GM23338 (cell line): ENCODE data around the gene CDK14. TPM values are rescaled to one million over a fixed set of nuclear protein-coding genes. Genes with fewer than 3 reads are reported as not detected.

Source experiments
- ATAC-seq: fragments of 200-7000 bp; cut with Tn5 transposase; 3 replicates; pipeline ENCODE4 v1.9.1; 2020
- DNase-seq: peaks from one replicate; pipeline ENCODE4 v3.0.0-alpha.2; 2015; ENCODE audit warnings: low spot score
- H2AFZ ChIP-seq: fragments of 200-600 bp; sonication (generic); 2 replicates; pipeline ENCODE4 v1.8.0; 2016; ENCODE audit warnings: antibody characterized with exemption, mild to moderate bottlenecking, moderate library complexity
- H3F3A ChIP-seq: fragments of 200-600 bp; sonication (generic); replicated peaks from 2 replicates; pipeline ENCODE4 v1.8.0; 2017; ENCODE audit warnings: antibody characterized with exemption, mixed run types, low read depth
- H3K27ac ChIP-seq: fragments of 200-600 bp; sonication (generic); 2 replicates; pipeline ENCODE4 v1.6.1; 2016; ENCODE audit warnings: low read depth
- H3K27me3 ChIP-seq: fragments of 200-600 bp; sonication (generic); 2 replicates; pipeline ENCODE4 v1.8.0; 2016; ENCODE audit warnings: mild to moderate bottlenecking, mixed run types, moderate library complexity; ENCODE audit not compliant: insufficient read depth
- H3K36me3 ChIP-seq: fragments of 200-600 bp; sonication (generic); 2 replicates; pipeline ENCODE4 v1.8.0; 2016; ENCODE audit warnings: mild to moderate bottlenecking; ENCODE audit not compliant: insufficient read depth
- H3K4me1 ChIP-seq: fragments of 200-600 bp; sonication (generic); 2 replicates; pipeline ENCODE4 v1.8.0; 2016; ENCODE audit warnings: mild to moderate bottlenecking, moderate library complexity; ENCODE audit not compliant: insufficient read depth
- H3K4me2 ChIP-seq: fragments of 200-600 bp; sonication (generic); 2 replicates; pipeline ENCODE4 v1.7.1; 2017; ENCODE audit warnings: mixed run types
- H3K4me3 ChIP-seq: fragments of 200-600 bp; sonication (generic); 2 replicates; pipeline ENCODE4 v1.6.1; 2016; ENCODE audit warnings: mixed run types
- H3K79me2 ChIP-seq: fragments of 200-600 bp; sonication (generic); replicated peaks from 2 replicates; pipeline ENCODE4 v1.8.0; 2017; ENCODE audit warnings: mild to moderate bottlenecking; ENCODE audit not compliant: insufficient read depth
- H3K9me2 ChIP-seq: fragments of 200-600 bp; sonication (generic); 2 replicates; pipeline ENCODE4 v1.8.0; 2017; ENCODE audit not compliant: insufficient read depth
- H4K20me1 ChIP-seq: fragments of 200-600 bp; sonication (generic); replicated peaks from 2 replicates; pipeline ENCODE4 v1.8.0; 2017; ENCODE audit warnings: mild to moderate bottlenecking; ENCODE audit not compliant: insufficient read depth
- H3K27ac Mint-ChIP-seq: 2 replicates; pipeline ENCODE4 v1.8.0; 2020; ENCODE audit warnings: inconsistent platforms, mild to moderate bottlenecking, moderate library complexity, mixed read lengths
- H3K27me3 Mint-ChIP-seq: 3 replicates; pipeline ENCODE4 v1.8.0; 2022; ENCODE audit warnings: low read depth, mild to moderate bottlenecking, moderate library complexity, mixed read lengths, inconsistent platforms; ENCODE audit not compliant: insufficient read depth, poor library complexity
- H3K36me3 Mint-ChIP-seq: 3 replicates; pipeline ENCODE4 v1.8.0; 2021; ENCODE audit warnings: low read depth, mild to moderate bottlenecking, inconsistent platforms, moderate library complexity, mixed read lengths
- H3K4me1 Mint-ChIP-seq: 3 replicates; pipeline ENCODE4 v1.8.0; 2020; ENCODE audit warnings: mild to moderate bottlenecking, inconsistent platforms, mixed read lengths
- H3K4me3 Mint-ChIP-seq: 3 replicates; pipeline ENCODE4 v1.8.0; 2021; ENCODE audit warnings: moderate library complexity, mild to moderate bottlenecking, inconsistent platforms, mixed read lengths
- H3K9me3 Mint-ChIP-seq: 3 replicates; pipeline ENCODE4 v1.8.0; 2020; ENCODE audit warnings: moderate library complexity, mild to moderate bottlenecking, inconsistent platforms, mixed read lengths
- CREB1 ChIP-seq: fragments of 250-450 bp; sonication (Bioruptor Pico); IDR thresholded peaks from 2 replicates; pipeline ENCODE4 v1.5.0; 2020; ENCODE audit warnings: low read depth, mild to moderate bottlenecking, moderate library complexity
- EZH2 ChIP-seq: fragments of 200-600 bp; sonication (generic); IDR thresholded peaks from one replicate; pipeline ENCODE4 v1.8.0; 2017; ENCODE audit warnings: antibody characterized with exemption, mild to moderate bottlenecking, low read depth; ENCODE audit not compliant: unreplicated experiment
- EZH2phosphoT487 ChIP-seq: fragments of 200-600 bp; sonication (generic); IDR thresholded peaks from one replicate; pipeline ENCODE4 v1.8.1; 2018; ENCODE audit warnings: antibody characterized with exemption; ENCODE audit not compliant: unreplicated experiment
- JUNB ChIP-seq: IDR thresholded peaks from one replicate; pipeline ENCODE4 v1.6.1; 2016; ENCODE audit warnings: antibody characterized with exemption; ENCODE audit not compliant: unreplicated experiment
- NANOG ChIP-seq: IDR thresholded peaks from 2 replicates; pipeline ENCODE4 v1.6.1; 2016; ENCODE audit warnings: antibody characterized with exemption, borderline replicate concordance
- POLR2AphosphoS5 ChIP-seq: IDR thresholded peaks from 2 replicates; pipeline ENCODE4 v1.6.1; 2016; ENCODE audit warnings: antibody characterized with exemption, low read depth
- STAT1 ChIP-seq: IDR thresholded peaks from one replicate; pipeline ENCODE4 v1.6.1; 2016; ENCODE audit warnings: antibody characterized with exemption; ENCODE audit not compliant: unreplicated experiment
- ZNF114 ChIP-seq: fragments of 250-450 bp; sonication (Bioruptor Pico); IDR thresholded peaks from 2 replicates; pipeline ENCODE4 v1.5.0; 2020; ENCODE audit warnings: mild to moderate bottlenecking, moderate library complexity
- ZNF331 ChIP-seq: fragments of 250-450 bp; sonication (Bioruptor Pico); IDR thresholded peaks from 2 replicates; pipeline ENCODE4 v1.5.0; 2020; ENCODE audit warnings: low read depth, mild to moderate bottlenecking, moderate library complexity
- polyA plus RNA-seq: library from polyadenylated mRNA; unstranded; fragments of >200 nt; fragmentation: Nextera tagmentation; extraction: Ambion mirVana; gene quantifications from 2 replicates; pipeline ENCODE4 v1.2.1, GENCODE V29; 2016
- total RNA-seq: library from RNA; depleted of rRNA; stranded (reverse); fragments of >200 nt; shearing (Covaris generic); gene quantifications from 2 replicates; pipeline ENCODE4 v1.2.3, GENCODE V29; 2014
- TF ChIP-seq, protein P1 (sequence below): fragments of 250-450 bp; sonication (Bioruptor Pico); IDR thresholded peaks from 2 replicates; pipeline ENCODE4 v1.5.0; 2020; ENCODE audit warnings: mild to moderate bottlenecking, moderate library complexity
- TF ChIP-seq, protein P2 (sequence below), 2 experiments: fragments of 200-600 bp in 1 of 2; sonication (generic) in 1 of 2; conservative IDR thresholded peaks; 2 replicates each; pipeline versions ENCODE4 v1.5.1 to v1.6.1; 2016 to 2017; ENCODE audit warnings: antibody characterized with exemption in 2 of 2, low read depth in 2 of 2, mild to moderate bottlenecking in 2 of 2, moderate library complexity in 1 of 2
- TF ChIP-seq, protein P3 (sequence below): IDR thresholded peaks from 2 replicates; pipeline ENCODE4 v1.6.1; 2016; ENCODE audit warnings: antibody characterized with exemption
- TF ChIP-seq, protein P4 (sequence below): IDR thresholded peaks from one replicate; pipeline ENCODE4 v1.6.1; 2018; ENCODE audit warnings: antibody characterized with exemption; ENCODE audit not compliant: unreplicated experiment

Gene CDK14
- total and polyA plus RNA-seq, 2 experiments from 2014 or later, result 11.2 to 24.0 TPM

DNA sequence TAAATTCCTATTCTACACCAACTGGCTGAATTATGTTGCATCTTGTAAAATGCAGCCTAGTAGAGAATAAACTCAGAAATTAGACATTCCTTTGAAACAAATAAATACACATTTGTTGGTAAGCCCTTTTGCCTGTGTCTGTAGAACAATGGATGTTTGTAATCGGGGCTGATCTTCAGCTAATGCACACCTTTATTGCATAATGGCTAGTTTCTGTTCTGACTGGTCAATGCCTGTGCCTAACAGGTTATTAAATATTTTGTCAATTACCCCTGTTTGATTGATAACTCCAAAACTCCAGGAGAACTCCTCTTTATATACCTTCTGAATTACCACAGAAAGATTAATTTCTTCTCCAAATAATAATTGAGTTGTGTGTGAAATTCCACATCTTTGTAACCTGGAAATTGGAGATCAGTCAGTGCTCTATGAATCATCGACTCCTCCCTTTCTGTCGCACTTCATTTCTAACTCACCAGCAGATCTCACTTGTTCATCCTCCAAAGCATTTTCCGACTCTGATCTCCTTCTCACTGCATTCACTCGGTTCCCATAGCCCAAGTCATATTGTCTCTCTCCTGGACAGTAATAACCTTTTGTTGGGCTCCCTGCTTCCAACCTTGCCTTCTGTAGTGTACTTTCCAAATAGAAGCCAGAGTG, 472.1 kb downstream of the CDK14 start:
- TF ChIP-seq JUNB (no peak), NANOG (no peak), EZH2phosphoT487 (no peak), CREB1 (no peak), EZH2 (no peak), STAT1 (no peak), ZNF114 (CRISPR knock-in tag) (no peak), ZNF331 (no peak), POLR2AphosphoS5 (no peak)
- TF ChIP-seq, protein P1, sequence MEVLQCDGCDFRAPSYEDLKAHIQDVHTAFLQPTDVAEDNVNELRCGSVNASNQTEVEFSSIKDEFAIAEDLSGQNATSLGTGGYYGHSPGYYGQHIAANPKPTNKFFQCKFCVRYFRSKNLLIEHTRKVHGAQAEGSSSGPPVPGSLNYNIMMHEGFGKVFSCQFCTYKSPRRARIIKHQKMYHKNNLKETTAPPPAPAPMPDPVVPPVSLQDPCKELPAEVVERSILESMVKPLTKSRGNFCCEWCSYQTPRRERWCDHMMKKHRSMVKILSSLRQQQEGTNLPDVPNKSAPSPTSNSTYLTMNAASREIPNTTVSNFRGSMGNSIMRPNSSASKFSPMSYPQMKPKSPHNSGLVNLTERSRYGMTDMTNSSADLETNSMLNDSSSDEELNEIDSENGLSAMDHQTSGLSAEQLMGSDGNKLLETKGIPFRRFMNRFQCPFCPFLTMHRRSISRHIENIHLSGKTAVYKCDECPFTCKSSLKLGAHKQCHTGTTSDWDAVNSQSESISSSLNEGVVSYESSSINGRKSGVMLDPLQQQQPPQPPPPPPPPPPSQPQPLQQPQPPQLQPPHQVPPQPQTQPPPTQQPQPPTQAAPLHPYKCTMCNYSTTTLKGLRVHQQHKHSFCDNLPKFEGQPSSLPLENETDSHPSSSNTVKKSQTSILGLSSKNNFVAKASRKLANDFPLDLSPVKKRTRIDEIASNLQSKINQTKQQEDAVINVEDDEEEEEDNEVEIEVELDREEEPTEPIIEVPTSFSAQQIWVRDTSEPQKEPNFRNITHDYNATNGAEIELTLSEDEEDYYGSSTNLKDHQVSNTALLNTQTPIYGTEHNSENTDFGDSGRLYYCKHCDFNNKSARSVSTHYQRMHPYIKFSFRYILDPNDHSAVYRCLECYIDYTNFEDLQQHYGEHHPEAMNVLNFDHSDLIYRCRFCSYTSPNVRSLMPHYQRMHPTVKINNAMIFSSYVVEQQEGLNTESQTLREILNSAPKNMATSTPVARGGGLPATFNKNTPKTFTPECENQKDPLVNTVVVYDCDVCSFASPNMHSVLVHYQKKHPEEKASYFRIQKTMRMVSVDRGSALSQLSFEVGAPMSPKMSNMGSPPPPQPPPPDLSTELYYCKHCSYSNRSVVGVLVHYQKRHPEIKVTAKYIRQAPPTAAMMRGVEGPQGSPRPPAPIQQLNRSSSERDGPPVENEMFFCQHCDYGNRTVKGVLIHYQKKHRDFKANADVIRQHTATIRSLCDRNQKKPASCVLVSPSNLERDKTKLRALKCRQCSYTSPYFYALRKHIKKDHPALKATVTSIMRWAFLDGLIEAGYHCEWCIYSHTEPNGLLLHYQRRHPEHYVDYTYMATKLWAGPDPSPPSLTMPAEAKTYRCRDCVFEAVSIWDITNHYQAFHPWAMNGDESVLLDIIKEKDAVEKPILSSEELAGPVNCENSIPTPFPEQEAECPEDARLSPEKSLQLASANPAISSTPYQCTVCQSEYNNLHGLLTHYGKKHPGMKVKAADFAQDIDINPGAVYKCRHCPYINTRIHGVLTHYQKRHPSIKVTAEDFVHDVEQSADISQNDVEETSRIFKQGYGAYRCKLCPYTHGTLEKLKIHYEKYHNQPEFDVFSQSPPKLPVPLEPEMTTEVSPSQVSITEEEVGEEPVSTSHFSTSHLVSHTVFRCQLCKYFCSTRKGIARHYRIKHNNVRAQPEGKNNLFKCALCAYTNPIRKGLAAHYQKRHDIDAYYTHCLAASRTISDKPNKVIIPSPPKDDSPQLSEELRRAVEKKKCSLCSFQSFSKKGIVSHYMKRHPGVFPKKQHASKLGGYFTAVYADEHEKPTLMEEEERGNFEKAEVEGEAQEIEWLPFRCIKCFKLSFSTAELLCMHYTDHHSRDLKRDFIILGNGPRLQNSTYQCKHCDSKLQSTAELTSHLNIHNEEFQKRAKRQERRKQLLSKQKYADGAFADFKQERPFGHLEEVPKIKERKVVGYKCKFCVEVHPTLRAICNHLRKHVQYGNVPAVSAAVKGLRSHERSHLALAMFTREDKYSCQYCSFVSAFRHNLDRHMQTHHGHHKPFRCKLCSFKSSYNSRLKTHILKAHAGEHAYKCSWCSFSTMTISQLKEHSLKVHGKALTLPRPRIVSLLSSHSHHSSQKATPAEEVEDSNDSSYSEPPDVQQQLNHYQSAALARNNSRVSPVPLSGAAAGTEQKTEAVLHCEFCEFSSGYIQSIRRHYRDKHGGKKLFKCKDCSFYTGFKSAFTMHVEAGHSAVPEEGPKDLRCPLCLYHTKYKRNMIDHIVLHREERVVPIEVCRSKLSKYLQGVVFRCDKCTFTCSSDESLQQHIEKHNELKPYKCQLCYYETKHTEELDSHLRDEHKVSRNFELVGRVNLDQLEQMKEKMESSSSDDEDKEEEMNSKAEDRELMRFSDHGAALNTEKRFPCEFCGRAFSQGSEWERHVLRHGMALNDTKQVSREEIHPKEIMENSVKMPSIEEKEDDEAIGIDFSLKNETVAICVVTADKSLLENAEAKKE (CRISPR knock-in tag), result no peak
- TF ChIP-seq, protein P2, sequence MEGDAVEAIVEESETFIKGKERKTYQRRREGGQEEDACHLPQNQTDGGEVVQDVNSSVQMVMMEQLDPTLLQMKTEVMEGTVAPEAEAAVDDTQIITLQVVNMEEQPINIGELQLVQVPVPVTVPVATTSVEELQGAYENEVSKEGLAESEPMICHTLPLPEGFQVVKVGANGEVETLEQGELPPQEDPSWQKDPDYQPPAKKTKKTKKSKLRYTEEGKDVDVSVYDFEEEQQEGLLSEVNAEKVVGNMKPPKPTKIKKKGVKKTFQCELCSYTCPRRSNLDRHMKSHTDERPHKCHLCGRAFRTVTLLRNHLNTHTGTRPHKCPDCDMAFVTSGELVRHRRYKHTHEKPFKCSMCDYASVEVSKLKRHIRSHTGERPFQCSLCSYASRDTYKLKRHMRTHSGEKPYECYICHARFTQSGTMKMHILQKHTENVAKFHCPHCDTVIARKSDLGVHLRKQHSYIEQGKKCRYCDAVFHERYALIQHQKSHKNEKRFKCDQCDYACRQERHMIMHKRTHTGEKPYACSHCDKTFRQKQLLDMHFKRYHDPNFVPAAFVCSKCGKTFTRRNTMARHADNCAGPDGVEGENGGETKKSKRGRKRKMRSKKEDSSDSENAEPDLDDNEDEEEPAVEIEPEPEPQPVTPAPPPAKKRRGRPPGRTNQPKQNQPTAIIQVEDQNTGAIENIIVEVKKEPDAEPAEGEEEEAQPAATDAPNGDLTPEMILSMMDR (conservative IDR thresholded peaks at IDR 0.05; ENCODE audit: low read depth in 2 of 2), result no peak
- TF ChIP-seq, protein P3, sequence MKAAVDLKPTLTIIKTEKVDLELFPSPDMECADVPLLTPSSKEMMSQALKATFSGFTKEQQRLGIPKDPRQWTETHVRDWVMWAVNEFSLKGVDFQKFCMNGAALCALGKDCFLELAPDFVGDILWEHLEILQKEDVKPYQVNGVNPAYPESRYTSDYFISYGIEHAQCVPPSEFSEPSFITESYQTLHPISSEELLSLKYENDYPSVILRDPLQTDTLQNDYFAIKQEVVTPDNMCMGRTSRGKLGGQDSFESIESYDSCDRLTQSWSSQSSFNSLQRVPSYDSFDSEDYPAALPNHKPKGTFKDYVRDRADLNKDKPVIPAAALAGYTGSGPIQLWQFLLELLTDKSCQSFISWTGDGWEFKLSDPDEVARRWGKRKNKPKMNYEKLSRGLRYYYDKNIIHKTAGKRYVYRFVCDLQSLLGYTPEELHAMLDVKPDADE, result no peak
- TF ChIP-seq, protein P4, sequence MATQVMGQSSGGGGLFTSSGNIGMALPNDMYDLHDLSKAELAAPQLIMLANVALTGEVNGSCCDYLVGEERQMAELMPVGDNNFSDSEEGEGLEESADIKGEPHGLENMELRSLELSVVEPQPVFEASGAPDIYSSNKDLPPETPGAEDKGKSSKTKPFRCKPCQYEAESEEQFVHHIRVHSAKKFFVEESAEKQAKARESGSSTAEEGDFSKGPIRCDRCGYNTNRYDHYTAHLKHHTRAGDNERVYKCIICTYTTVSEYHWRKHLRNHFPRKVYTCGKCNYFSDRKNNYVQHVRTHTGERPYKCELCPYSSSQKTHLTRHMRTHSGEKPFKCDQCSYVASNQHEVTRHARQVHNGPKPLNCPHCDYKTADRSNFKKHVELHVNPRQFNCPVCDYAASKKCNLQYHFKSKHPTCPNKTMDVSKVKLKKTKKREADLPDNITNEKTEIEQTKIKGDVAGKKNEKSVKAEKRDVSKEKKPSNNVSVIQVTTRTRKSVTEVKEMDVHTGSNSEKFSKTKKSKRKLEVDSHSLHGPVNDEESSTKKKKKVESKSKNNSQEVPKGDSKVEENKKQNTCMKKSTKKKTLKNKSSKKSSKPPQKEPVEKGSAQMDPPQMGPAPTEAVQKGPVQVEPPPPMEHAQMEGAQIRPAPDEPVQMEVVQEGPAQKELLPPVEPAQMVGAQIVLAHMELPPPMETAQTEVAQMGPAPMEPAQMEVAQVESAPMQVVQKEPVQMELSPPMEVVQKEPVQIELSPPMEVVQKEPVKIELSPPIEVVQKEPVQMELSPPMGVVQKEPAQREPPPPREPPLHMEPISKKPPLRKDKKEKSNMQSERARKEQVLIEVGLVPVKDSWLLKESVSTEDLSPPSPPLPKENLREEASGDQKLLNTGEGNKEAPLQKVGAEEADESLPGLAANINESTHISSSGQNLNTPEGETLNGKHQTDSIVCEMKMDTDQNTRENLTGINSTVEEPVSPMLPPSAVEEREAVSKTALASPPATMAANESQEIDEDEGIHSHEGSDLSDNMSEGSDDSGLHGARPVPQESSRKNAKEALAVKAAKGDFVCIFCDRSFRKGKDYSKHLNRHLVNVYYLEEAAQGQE, result no peak
- Histone ChIP-seq H3K9me2 (0 out of 2 replicates have a peak, but pooled peaks cover 6% of the 10 kb centered on the region), H3K27me3 (no peaks in the 10 kb centered on the region), H3K27ac (no peak overlapping the region), H2AFZ (no peak overlapping the region), H4K20me1 (no peaks in the 10 kb centered on the region), H3K36me3 (no peaks in the 10 kb centered on the region), H3K4me2 (no peak overlapping the region), H3K4me3 (no peak overlapping the region), H3F3A (no peaks in the 10 kb centered on the region), H3K79me2 (no peaks in the 10 kb centered on the region), H3K4me1 (peaks cover 5% of the 10 kb centered on the region; the same call in 1 of the 2 replicates)
- no peaks in the 10 kb centered on the region; the same call in 2 of the 3 replicates for H3K9me3 Mint-ChIP-seq
- peaks cover 12% of the 10 kb centered on the region for H3K4me1 Mint-ChIP-seq
- no peak overlapping the region for H3K4me3 Mint-ChIP-seq
- peaks cover 9% of the 10 kb centered on the region for H3K36me3 Mint-ChIP-seq
- no peaks in the 10 kb centered on the region for H3K27me3 Mint-ChIP-seq
- no peak for ATAC-seq
- no peak for DNase-seq
- H3K27ac Mint-ChIP-seq, result no peak overlapping the region
